Measurements from ENCODE around the gene EHBP1L1. TPM values are rescaled to one million over a fixed set of nuclear protein-coding genes. Genes with fewer than 3 reads are reported as not detected.

EHBP1L1 gene
- total and polyA plus RNA-seq, 4 experiments from 2014 or later: 8.9 to 154 (median 87.9) TPM

DNA sequence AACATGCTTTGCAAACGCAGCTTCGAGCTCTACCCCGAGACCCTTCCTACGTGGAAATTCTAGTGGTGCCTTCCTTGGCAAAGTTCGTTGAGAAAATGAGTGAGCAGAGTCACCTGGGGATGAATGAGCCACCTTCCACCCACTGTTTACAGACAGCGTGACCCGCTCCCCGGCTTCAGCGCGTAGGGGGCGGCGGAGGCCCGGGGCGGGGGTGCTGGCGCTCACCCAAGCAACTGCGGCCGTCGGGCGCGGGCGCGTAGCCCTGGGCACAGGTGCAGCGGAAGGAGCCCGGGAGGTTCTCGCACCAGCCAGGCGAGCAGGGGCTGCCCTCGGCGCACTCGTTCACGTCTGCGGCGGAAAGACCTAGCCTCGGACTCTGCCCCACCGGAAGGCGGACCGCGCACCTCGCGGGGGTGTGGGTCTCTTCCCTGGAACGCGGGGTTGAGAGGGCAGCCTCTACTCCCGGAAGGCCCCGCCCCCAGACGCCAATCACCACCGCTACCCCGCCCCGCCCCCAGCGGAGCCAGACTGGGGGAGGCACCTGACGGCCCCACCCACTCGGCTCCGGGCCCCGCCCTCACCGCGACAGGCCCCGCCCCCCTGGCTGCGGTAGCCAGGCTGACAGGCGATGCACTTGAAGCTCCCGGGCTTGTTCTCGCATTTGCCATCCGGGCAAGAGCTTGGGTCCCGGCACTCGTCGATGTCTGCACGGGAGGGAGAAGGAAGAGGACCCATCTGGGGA lies 29.5 kb upstream of the EHBP1L1 start:
- no peaks in the 10 kb centered on the region for H3K9me3 ChIP-seq (ENCODE audit: control insufficient read depth in 1 of 2, low read length in 2 of 2)
- H3K4me3 ChIP-seq (ENCODE audit: low read length in 2 of 2): peak overlapping the region in 1 of 2 donors; percentile 41
- peaks cover 3% of the 10 kb centered on the region for H3K36me3 ChIP-seq (ENCODE audit: insufficient read depth, low read length)
- POLR2A ChIA-PET (ENCODE audit: partially characterized antibody): interaction anchor here (0.7 to 10.5 kb wide), 27 partner anchors 9 to 313 kb away, joined by 3 to 181 read pairs (median 4); partner anchors contain the start of genes EHBP1L1, FAM89B, LTBP3 and MALAT1
- Mint-ChIP-seq H3K4me3 (peak overlapping the region; percentile 79 to 92 (median 80)), H3K27ac (peak overlapping the region; percentile 81 to 97 (median 94)), H3K36me3 (peaks cover 5 to 18% of the 10 kb centered on the region in 2 donors), H3K9me3 (no peaks in the 10 kb centered on the region), H3K4me1 (peaks cover 31 to 65% (median 43%) of the 10 kb centered on the region in 4 donors), H3K27me3 (no peaks in the 10 kb centered on the region)
- H3K27ac ChIP-seq (ENCODE audit: low read depth, low read length): peak overlapping the region; percentile 59
- intact Hi-C loops (cut with micrococcal nuclease): no loop called here
- CTCF ChIA-PET (ENCODE audit: partially characterized antibody): interaction anchor here (0.9 to 7.9 kb wide), 6 partner anchors 13 to 41 kb away, joined by 3 to 124 read pairs (median 4); partner anchors contain the start of genes EHBP1L1 and FAM89B
- H3K27me3 ChIP-seq (ENCODE audit: insufficient read depth, low read length): no peaks in the 10 kb centered on the region
- DNase-seq: peak; percentile 96 to 99 (median 97)
- peaks cover 46% of the 10 kb centered on the region for H3K4me1 ChIP-seq (ENCODE audit: insufficient read depth, low read length)

DNA sequence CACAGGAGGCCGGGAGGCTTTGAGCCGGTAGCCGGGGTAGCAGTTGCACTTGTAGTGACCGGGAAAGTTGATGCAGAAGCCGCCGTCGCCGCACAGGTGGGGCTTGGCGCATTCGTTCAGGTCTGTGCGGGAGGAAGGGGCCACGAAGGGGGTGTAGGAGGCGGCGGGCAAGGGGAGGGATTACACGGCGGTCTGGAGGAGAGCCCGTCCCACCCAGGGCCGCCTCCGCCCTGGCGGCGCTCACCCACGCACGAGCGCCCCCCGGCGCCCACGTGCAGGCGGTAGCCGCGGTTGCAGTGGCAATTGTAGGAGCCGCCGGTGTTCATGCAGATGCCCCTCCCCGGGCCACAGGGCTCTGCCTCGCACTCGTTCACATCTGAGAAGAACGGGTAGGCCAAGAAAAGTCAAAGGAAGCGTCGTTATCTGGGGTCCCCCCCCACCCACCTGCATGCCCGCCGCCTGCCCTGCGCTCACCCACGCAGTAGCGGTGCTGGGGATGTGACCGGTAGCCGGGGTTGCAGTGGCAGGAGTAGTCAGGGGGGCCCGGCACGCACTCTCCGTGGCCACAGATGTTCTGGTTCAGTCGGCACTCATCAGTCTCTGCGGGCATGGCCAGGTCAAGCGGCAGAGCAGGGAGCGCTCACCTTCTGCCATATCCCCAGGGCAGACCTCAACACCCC lies 28.3 kb upstream of the EHBP1L1 start:
- H3K4me3 ChIP-seq (ENCODE audit: low read length in 2 of 2): peak overlapping the region in 1 of 2 donors; percentile 41
- H3K27ac ChIP-seq (ENCODE audit: low read depth, low read length): peak overlapping the region; percentile 59
- H3K9me3 ChIP-seq (ENCODE audit: control insufficient read depth in 1 of 2, low read length in 2 of 2): no peaks in the 10 kb centered on the region
- H3K4me1 ChIP-seq (ENCODE audit: insufficient read depth, low read length): peaks cover 54% of the 10 kb centered on the region
- intact Hi-C loops (cut with micrococcal nuclease): no loop called here
- H3K9me3 Mint-ChIP-seq: no peaks in the 10 kb centered on the region
- H3K27ac Mint-ChIP-seq: peak overlapping the region; percentile 81 to 97 (median 92)
- CTCF ChIA-PET (ENCODE audit: partially characterized antibody): interaction anchor here (1.0 to 7.9 kb wide), 6 partner anchors 6 to 46 kb away, joined by 3 to 124 read pairs (median 16); partner anchors contain the start of gene FAM89B
- H3K4me3 Mint-ChIP-seq: peak overlapping the region; percentile 54 to 92 (median 80)
- H3K27me3 ChIP-seq (ENCODE audit: insufficient read depth, low read length): no peaks in the 10 kb centered on the region
- H3K4me1 Mint-ChIP-seq: peaks cover 37 to 69% (median 49%) of the 10 kb centered on the region in 4 donors
- H3K36me3 ChIP-seq (ENCODE audit: insufficient read depth, low read length): peaks cover 7% of the 10 kb centered on the region
- peak in 3 of 5 donors; percentile 34 to 58 (median 55) for DNase-seq
- POLR2A ChIA-PET (ENCODE audit: partially characterized antibody): interaction anchor here (0.9 to 10.5 kb wide), 16 partner anchors 9 to 312 kb away, joined by 3 to 181 read pairs (median 8); partner anchors contain the start of genes FAM89B, LTBP3, MAP3K11 and PCNX3
- H3K27me3 Mint-ChIP-seq: no peaks in the 10 kb centered on the region
- H3K36me3 Mint-ChIP-seq: peaks cover 16 to 25% of the 10 kb centered on the region in 2 donors

DNA sequence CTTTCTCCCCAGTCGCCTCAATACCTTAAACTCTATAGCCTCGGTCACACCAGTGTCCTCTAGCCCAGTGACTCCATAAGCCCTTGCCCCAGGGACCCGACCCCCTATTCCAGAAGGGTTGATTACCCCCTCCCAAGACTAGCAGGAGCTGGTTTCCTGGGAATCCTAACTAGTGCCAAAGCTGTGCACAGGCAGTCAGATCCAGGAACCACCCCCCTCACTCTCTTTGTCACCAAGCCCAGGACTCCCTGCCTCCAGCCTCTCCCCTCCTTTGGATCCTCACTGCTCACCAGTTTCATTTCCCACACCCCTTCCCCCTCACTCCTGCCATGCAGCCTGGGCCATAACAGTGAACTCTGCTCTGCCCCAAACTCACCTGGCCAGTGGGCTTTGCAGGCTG lies 27.5 kb upstream of the EHBP1L1 start:
- H3K27ac Mint-ChIP-seq: peak overlapping the region; percentile 72 to 93 (median 84)
- DNase-seq: peak in 1 of 5 donors; percentile 8

DNA sequence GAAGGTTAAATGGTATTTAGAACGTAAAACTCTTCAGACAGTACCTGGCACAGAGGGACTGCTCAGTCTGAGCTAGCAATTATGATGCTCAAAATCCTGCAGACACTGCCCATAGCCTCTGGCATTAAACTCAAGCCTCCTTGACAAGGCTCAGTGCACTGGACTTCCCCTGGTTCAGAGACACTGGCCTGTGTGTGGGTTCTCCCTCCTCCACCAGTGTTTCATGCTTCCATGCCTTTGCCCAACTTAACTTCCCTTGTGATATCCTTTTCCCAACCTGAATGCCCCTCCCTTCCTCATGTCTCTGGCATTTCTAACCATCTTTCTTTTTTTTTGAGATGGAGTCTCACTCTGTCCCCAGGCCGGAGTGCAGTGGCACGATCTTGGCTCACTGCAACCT lies 26.8 kb upstream of the EHBP1L1 start:
- POLR2A ChIA-PET (ENCODE audit: partially characterized antibody): interaction anchor here (1.2 to 10.5 kb wide), 8 partner anchors 8 to 47 kb away, joined by 3 to 181 read pairs (median 6); partner anchors contain the start of genes FAM89B, SCYL1 and ZNRD2
- peak overlapping the region; percentile 10 to 93 (median 86) for H3K27ac Mint-ChIP-seq
- H3K4me1 Mint-ChIP-seq: peaks cover 37 to 77% (median 55%) of the 10 kb centered on the region in 4 donors
- no peaks in the 10 kb centered on the region for H3K9me3 ChIP-seq (ENCODE audit: control insufficient read depth in 1 of 2, low read length in 2 of 2)
- H3K36me3 ChIP-seq (ENCODE audit: insufficient read depth, low read length): peaks cover 7% of the 10 kb centered on the region
- DNase-seq: no peak
- peaks cover 67% of the 10 kb centered on the region for H3K4me1 ChIP-seq (ENCODE audit: insufficient read depth, low read length)
- no peak overlapping the region for H3K27ac ChIP-seq (ENCODE audit: low read depth, low read length)
- no peaks in the 10 kb centered on the region for H3K27me3 ChIP-seq (ENCODE audit: insufficient read depth, low read length)
- peak overlapping the region in 1 of 8 donors; percentile 41 for H3K4me3 Mint-ChIP-seq
- no peaks in the 10 kb centered on the region for H3K27me3 Mint-ChIP-seq
- no peaks in the 10 kb centered on the region for H3K9me3 Mint-ChIP-seq
- CTCF ChIA-PET (ENCODE audit: partially characterized antibody): interaction anchor here (1.4 to 6.6 kb wide), 3 partner anchors 8 to 45 kb away, joined by 6 to 71 read pairs (median 7); partner anchors contain the start of gene FAM89B
- H3K36me3 Mint-ChIP-seq: peaks cover 16 to 20% of the 10 kb centered on the region in 2 donors
- intact Hi-C loops (cut with micrococcal nuclease): no loop called here
- H3K4me3 ChIP-seq (ENCODE audit: low read length in 2 of 2): no peak overlapping the region

More for the DNA sequence above, 27.5 kb upstream of the EHBP1L1 start:
- H3K36me3 Mint-ChIP-seq: peaks cover 16 to 22% of the 10 kb centered on the region in 2 donors
- intact Hi-C loops (cut with micrococcal nuclease): no loop called here
- H3K4me1 Mint-ChIP-seq: peaks cover 37 to 77% (median 55%) of the 10 kb centered on the region in 4 donors
- peak overlapping the region in 7 of 8 donors; percentile 25 to 92 (median 61) for H3K4me3 Mint-ChIP-seq
- Histone ChIP-seq H3K27me3 (ENCODE audit: insufficient read depth, low read length) (no peaks in the 10 kb centered on the region), H3K36me3 (ENCODE audit: insufficient read depth, low read length) (peaks cover 7% of the 10 kb centered on the region), H3K4me1 (ENCODE audit: insufficient read depth, low read length) (peaks cover 60% of the 10 kb centered on the region), H3K9me3 (ENCODE audit: control insufficient read depth in 1 of 2, low read length in 2 of 2) (no peaks in the 10 kb centered on the region), H3K4me3 (ENCODE audit: low read length in 2 of 2) (no peak overlapping the region), H3K27ac (ENCODE audit: low read depth, low read length) (peak overlapping the region; percentile 2)
- POLR2A ChIA-PET (ENCODE audit: partially characterized antibody): interaction anchor here (0.7 to 10.5 kb wide), 9 partner anchors 8 to 49 kb away, joined by 3 to 181 read pairs (median 6); partner anchors contain the start of genes FAM89B, SCYL1 and ZNRD2
- no peaks in the 10 kb centered on the region for H3K27me3 Mint-ChIP-seq
- CTCF ChIA-PET (ENCODE audit: partially characterized antibody): interaction anchor here (0.6 to 6.6 kb wide), 5 partner anchors 7 to 45 kb away, joined by 3 to 71 read pairs (median 6); partner anchors contain the start of gene FAM89B
- no peaks in the 10 kb centered on the region for H3K9me3 Mint-ChIP-seq

DNA sequence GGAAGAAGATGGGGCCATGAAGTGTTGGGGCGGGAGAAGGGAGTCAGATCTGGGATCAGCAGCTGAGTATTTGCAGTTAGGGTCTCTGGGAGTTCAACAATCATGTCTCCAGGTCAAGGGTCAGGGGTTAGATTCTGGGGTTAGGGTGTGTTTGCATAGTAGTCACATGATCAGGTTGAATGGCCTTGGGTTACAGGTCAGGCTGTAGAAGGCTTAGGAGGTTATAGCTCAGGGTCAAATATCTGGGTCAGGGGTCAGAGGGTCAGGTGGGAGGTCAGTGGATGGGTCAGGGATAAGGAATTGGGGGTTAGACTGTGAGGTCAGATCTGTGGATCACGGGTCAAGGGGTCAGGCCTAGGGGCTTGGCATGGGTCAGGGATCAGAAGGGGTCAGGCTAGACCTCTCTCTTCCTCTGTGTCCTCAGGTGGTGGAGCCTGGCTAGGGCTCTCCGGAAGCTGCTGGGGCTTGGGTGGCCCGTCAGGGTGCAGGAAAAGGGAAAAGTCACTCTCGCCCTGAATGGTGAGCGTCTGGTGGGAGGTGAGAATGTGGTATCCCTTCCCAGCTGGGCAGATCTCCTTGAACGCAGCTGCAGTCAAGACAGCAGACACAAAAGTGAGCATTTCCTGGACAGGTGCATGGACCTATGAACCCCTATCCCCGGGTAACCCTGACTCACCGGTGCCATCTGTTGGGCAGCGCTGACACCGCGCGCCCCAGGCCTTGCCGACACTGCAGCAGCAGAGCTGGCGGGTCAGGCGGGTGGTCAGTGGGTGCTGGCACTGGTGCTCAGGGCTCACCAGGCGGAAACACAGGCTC lies 24.1 kb upstream of the EHBP1L1 start:
- intact Hi-C loops (cut with micrococcal nuclease): loop anchor here (1.0 kb wide), 1 partner anchor 11 kb away; no protein-coding TSS in a partner anchor
- no peaks in the 10 kb centered on the region for H3K27me3 Mint-ChIP-seq
- Histone ChIP-seq H3K4me1 (ENCODE audit: insufficient read depth, low read length) (peaks cover 77% of the 10 kb centered on the region), H3K36me3 (ENCODE audit: insufficient read depth, low read length) (peaks cover 7% of the 10 kb centered on the region), H3K27me3 (ENCODE audit: insufficient read depth, low read length) (no peaks in the 10 kb centered on the region), H3K9me3 (ENCODE audit: control insufficient read depth in 1 of 2, low read length in 2 of 2) (no peaks in the 10 kb centered on the region), H3K4me3 (ENCODE audit: low read length in 2 of 2) (no peak overlapping the region), H3K27ac (ENCODE audit: low read depth, low read length) (no peak overlapping the region)
- peak; percentile 56 to 65 (median 61) for DNase-seq
- H3K9me3 Mint-ChIP-seq: no peaks in the 10 kb centered on the region
- H3K36me3 Mint-ChIP-seq: peaks cover 16 to 17% of the 10 kb centered on the region in 2 donors
- peak overlapping the region; percentile 77 to 92 (median 89) for H3K27ac Mint-ChIP-seq
- peaks cover 47 to 84% (median 66%) of the 10 kb centered on the region in 4 donors for H3K4me1 Mint-ChIP-seq
- peak overlapping the region in 7 of 8 donors; percentile 17 to 65 (median 50) for H3K4me3 Mint-ChIP-seq
- ChIA-PET POLR2A (ENCODE audit: partially characterized antibody) (interaction anchor here (0.6 to 18.2 kb wide), 17 partner anchors 8 to 693 kb away, joined by 3 to 403 read pairs (median 4); partner anchors contain the start of genes EHBP1L1, FAM89B, MALAT1 and NEAT1), CTCF (ENCODE audit: partially characterized antibody) (interaction anchor here (0.7 to 6.6 kb wide), 14 partner anchors 7 to 49 kb away, joined by 3 to 71 read pairs (median 6); partner anchors contain the start of genes FAM89B, LTBP3 and ZNRD2)

All from CD4-positive, alpha-beta memory T cell (primary cell).